ENCODE results near the gene LMAN2.

DNA sequence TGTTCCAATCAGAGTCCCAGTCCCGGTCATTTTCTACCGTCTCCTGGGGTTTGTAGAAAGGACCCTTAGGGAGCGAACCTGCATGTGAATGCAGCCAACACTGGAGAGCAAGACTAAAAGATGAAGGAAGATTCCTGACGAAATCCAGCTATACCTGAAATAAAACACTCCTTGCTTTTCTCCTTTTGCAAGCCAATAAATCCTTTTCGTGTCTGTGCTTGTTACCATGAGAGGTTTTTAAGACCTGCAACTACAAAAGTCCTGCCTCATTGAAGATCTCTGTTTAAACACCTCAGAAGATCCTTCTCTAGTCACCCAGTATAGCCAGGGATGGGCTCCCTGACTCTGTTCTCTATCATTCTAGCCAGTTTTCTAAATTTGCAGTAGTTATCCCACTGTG, 22.7 kb upstream of the LMAN2 start:
- TF ChIP-seq POLR2AphosphoS5 (IDR thresholded peaks at IDR 0.05) (no peak), POLR2A (IDR thresholded peaks at IDR 0.05) (no peak)
- TF ChIP-seq, protein P1, sequence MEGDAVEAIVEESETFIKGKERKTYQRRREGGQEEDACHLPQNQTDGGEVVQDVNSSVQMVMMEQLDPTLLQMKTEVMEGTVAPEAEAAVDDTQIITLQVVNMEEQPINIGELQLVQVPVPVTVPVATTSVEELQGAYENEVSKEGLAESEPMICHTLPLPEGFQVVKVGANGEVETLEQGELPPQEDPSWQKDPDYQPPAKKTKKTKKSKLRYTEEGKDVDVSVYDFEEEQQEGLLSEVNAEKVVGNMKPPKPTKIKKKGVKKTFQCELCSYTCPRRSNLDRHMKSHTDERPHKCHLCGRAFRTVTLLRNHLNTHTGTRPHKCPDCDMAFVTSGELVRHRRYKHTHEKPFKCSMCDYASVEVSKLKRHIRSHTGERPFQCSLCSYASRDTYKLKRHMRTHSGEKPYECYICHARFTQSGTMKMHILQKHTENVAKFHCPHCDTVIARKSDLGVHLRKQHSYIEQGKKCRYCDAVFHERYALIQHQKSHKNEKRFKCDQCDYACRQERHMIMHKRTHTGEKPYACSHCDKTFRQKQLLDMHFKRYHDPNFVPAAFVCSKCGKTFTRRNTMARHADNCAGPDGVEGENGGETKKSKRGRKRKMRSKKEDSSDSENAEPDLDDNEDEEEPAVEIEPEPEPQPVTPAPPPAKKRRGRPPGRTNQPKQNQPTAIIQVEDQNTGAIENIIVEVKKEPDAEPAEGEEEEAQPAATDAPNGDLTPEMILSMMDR (IDR thresholded peaks at IDR 0.05) = no peak
